Measurements from ENCODE around the gene ADK.

DNA sequence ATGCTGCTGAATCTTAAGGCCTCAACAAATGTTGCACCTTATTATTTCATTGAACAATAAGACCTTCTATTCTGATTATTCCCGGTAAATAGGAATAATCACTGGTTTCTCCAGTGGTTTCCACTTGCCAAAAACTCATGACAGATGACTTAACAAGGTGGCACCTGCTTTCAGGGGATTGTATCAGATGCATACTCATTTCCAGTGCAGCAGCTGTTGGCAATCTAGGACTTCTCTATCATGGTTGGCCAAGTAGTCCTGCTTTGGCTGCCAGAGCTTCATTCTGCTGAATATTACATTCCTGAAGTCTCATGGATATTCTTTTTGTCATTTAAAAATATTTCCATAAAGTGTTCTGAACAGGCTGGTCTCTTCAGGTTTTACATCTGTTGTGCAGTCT lies 193.3 kb downstream of the ADK start:
- TF ChIP-seq POLR2A (IDR thresholded peaks at IDR 0.05) = no peak
- TF ChIP-seq, protein P1, sequence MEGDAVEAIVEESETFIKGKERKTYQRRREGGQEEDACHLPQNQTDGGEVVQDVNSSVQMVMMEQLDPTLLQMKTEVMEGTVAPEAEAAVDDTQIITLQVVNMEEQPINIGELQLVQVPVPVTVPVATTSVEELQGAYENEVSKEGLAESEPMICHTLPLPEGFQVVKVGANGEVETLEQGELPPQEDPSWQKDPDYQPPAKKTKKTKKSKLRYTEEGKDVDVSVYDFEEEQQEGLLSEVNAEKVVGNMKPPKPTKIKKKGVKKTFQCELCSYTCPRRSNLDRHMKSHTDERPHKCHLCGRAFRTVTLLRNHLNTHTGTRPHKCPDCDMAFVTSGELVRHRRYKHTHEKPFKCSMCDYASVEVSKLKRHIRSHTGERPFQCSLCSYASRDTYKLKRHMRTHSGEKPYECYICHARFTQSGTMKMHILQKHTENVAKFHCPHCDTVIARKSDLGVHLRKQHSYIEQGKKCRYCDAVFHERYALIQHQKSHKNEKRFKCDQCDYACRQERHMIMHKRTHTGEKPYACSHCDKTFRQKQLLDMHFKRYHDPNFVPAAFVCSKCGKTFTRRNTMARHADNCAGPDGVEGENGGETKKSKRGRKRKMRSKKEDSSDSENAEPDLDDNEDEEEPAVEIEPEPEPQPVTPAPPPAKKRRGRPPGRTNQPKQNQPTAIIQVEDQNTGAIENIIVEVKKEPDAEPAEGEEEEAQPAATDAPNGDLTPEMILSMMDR (IDR thresholded peaks at IDR 0.05) = no peak
- no peak for TF ChIP-seq POLR2AphosphoS5 (IDR thresholded peaks at IDR 0.05)

Data from stomach (tissue), 4 donors.